GM18526 (cell line): ENCODE results near the gene CBX4.

Source experiments
- POLR2A ChIP-seq: IDR thresholded peaks from 3 replicates; pipeline ENCODE4 v1.6.1; 2011; ENCODE audit not compliant: insufficient read length; ENCODE audit errors: extremely low read depth

CBX4 gene

GRCh38 chr17:79847698-79848369, 8.6 kb upstream of the CBX4 start:
- no peak for TF ChIP-seq POLR2A

- no peak for TF ChIP-seq POLR2A
These were observed 6.3 kb upstream of the CBX4 start for GRCh38 chr17:79845601-79845949.

- no peak for TF ChIP-seq POLR2A
These were observed 5.8 kb upstream of the CBX4 start for GRCh38 chr17:79844869-79845600.

- TF ChIP-seq POLR2A: no peak
These were observed 4.9 kb upstream of the CBX4 start for GRCh38 chr17:79843816-79844800.

- no peak for TF ChIP-seq POLR2A
These were observed 4.2 kb upstream of the CBX4 start for GRCh38 chr17:79843474-79843815.

- no peak for TF ChIP-seq POLR2A
These were observed 3.6 kb upstream of the CBX4 start for GRCh38 chr17:79842656-79843473.

GRCh38 chr17:79842136-79842655, 3.0 kb upstream of the CBX4 start:
- TF ChIP-seq POLR2A: no peak

GRCh38 chr17:79841369-79842135, 2.3 kb upstream of the CBX4 start:
- TF ChIP-seq POLR2A: no peak

GRCh38 chr17:79840989-79841286, 1.7 kb upstream of the CBX4 start:
- no peak for TF ChIP-seq POLR2A

GRCh38 chr17:79840269-79840988, 1.2 kb upstream of the CBX4 start:
- no peak for TF ChIP-seq POLR2A

- no peak for TF ChIP-seq POLR2A
These were observed 542 bp downstream of the CBX4 start for GRCh38 chr17:79838522-79839274.

- TF ChIP-seq POLR2A: no peak
These were observed 1.2 kb downstream of the CBX4 start for GRCh38 chr17:79837888-79838521.
